ENCODE data around the gene SHKBP1.

- no peak for TF ChIP-seq CTCF (IDR thresholded peaks at IDR 0.05)
- no peak for TF ChIP-seq POLR2A (IDR thresholded peaks at IDR 0.05)
- no peak for TF ChIP-seq POLR2AphosphoS5 (IDR thresholded peaks at IDR 0.05)
These were observed 28.8 kb upstream of the SHKBP1 start for GRCh38 chr19:40547836-40548235.
